OCI-LY7 (cell line): ENCODE data around the gene COX20. TPM values are rescaled to one million over a fixed set of nuclear protein-coding genes. Genes with fewer than 3 reads are reported as not detected.

Experiments
- BruUV-seq: library from RNA; stranded (reverse); fragments of 400-500 nt; replicated peaks from 2 replicates; lab custom pipeline; 2021; lab: Mats Ljungman, UMichigan
- CTCF ChIA-PET: fragments of 300-600 bp; sonication (Branson Sonifier 250); formaldehyde crosslinking; loops from one replicate; lab custom pipeline; 2022; ENCODE audit warnings: antibody characterized with exemption; ENCODE audit not compliant: unreplicated experiment; lab: Charles Lee
- POLR2A ChIA-PET: fragments of 300-600 bp; sonication (Branson Sonifier 250); formaldehyde crosslinking; loops from one replicate; lab custom pipeline; 2022; ENCODE audit warnings: antibody characterized with exemption; lab: Charles Lee
- DNase-seq: peaks from one replicate; pipeline ENCODE4 v3.0.0-alpha.2; 2015; ENCODE audit warnings: low spot score
- H2AFZ ChIP-seq: fragments of 200-600 bp; sonication (generic), shearing (Covaris generic); 2 replicates; pipeline ENCODE4 v1.6.1; 2014; ENCODE audit warnings: mild to moderate bottlenecking, antibody characterized with exemption, low read length, moderate library complexity
- H3K27ac ChIP-seq: fragments of 200-600 bp; sonication (generic); 2 replicates; pipeline ENCODE4 v1.5.1; 2014; ENCODE audit warnings: mixed run types, low read depth, mild to moderate bottlenecking, moderate library complexity, low read length, inconsistent platforms; ENCODE audit not compliant: poor library complexity, severe bottlenecking
- H3K36me3 ChIP-seq: fragments of 200-600 bp; sonication (generic); 2 replicates; pipeline ENCODE4 v1.6.1; 2014; ENCODE audit warnings: mild to moderate bottlenecking, antibody characterized with exemption, low read length, moderate library complexity, mixed read lengths; ENCODE audit not compliant: insufficient read depth
- H3K4me1 ChIP-seq: fragments of 200-600 bp; sonication (generic); 2 replicates; pipeline ENCODE4 v1.5.1; 2014; ENCODE audit warnings: mild to moderate bottlenecking, low read length; ENCODE audit not compliant: insufficient read depth, poor library complexity, severe bottlenecking
- H3K4me2 ChIP-seq: fragments of 200-600 bp; sonication (generic); 2 replicates; pipeline ENCODE4 v1.6.1; 2014; ENCODE audit warnings: mild to moderate bottlenecking, low read length
- H3K4me3 ChIP-seq: fragments of 200-600 bp; sonication (generic); 2 replicates; pipeline ENCODE4 v1.5.1; 2014; ENCODE audit warnings: mild to moderate bottlenecking, low read depth, low read length; ENCODE audit not compliant: poor library complexity, severe bottlenecking
- H3K79me2 ChIP-seq: fragments of 200-600 bp; sonication (generic); 2 replicates; pipeline ENCODE4 v1.6.1; 2016; ENCODE audit warnings: low read depth, mild to moderate bottlenecking, low read length, moderate library complexity, mixed read lengths; ENCODE audit not compliant: insufficient read depth
- H3K9me2 ChIP-seq: fragments of 200-600 bp; sonication (generic); 2 replicates; pipeline ENCODE4 v1.6.1; 2016; ENCODE audit warnings: mild to moderate bottlenecking, low read length, mixed read lengths; ENCODE audit not compliant: insufficient read depth
- H3K9me3 ChIP-seq: fragments of 200-600 bp; sonication (generic); 2 replicates; pipeline ENCODE4 v1.6.1; 2014; ENCODE audit warnings: mild to moderate bottlenecking, mixed run types, low read length, mixed read lengths
- H4K20me1 ChIP-seq: fragments of 200-600 bp; sonication (generic); 2 replicates; pipeline ENCODE4 v1.6.1; 2014; ENCODE audit warnings: mild to moderate bottlenecking, antibody characterized with exemption, low read length, moderate library complexity, mixed read lengths; ENCODE audit not compliant: insufficient read depth
- CTCF ChIP-seq: fragments of 200-600 bp; sonication (generic); conservative IDR thresholded peaks from 2 replicates; pipeline ENCODE4 v1.5.1; 2014; ENCODE audit warnings: mild to moderate bottlenecking, antibody characterized with exemption, low read length, moderate library complexity, mixed read lengths
- EZH2phosphoT487 ChIP-seq: fragments of 200-600 bp; sonication (generic); IDR thresholded peaks from 2 replicates; pipeline ENCODE4 v1.6.1; 2018; ENCODE audit warnings: low read depth, borderline replicate concordance, mild to moderate bottlenecking, mixed run types, antibody characterized with exemption, low read length, moderate library complexity, mixed read lengths
- intact Hi-C: fragments of 100-400 bp; cut with micrococcal nuclease; formaldehyde crosslinking; loops from one replicate; pipeline ENCODE4 v1.10.0; 2022; ENCODE audit not compliant: unreplicated experiment
- total RNA-seq, 2 experiments: library from RNA; depleted of rRNA in 1 of 2; stranded (reverse); fragments of >200 nt in 1 of 2; shearing (Covaris generic) in 1 of 2; gene quantifications; 2 replicates each; pipeline ENCODE4 v1.2.3, GENCODE V29; 2014 to 2022

Gene COX20
- total RNA-seq, 2 experiments from 2014 or later: 12.7 to 26.3 TPM

- Histone ChIP-seq H3K4me2 (peak overlapping the region; percentile 87), H3K27ac (peak overlapping the region; percentile 86), H2AFZ (peak overlapping the region; percentile 73; the same call in 1 of the 2 replicates), H3K9me2 (no peaks in the 10 kb centered on the region), H3K36me3 (peaks cover 31% of the 10 kb centered on the region), H4K20me1 (peaks cover 20% of the 10 kb centered on the region), H3K4me3 (peak overlapping the region; percentile 84), H3K4me1 (peaks cover 38% of the 10 kb centered on the region), H3K9me3 (no peaks in the 10 kb centered on the region), H3K79me2 (peaks cover 54% of the 10 kb centered on the region)
- ChIA-PET POLR2A (interaction anchor here (0.6 to 6.2 kb wide), 17 partner anchors 9 to 1061 kb away, joined by 3 to 83 read pairs (median 4); partner anchors contain the start of gene COX20), CTCF (no interaction called here)
- intact Hi-C loops: no loop called here
- TF ChIP-seq EZH2phosphoT487 (no peak), CTCF (no peak; the same call in 1 of the 2 replicates)
- DNase-seq: no peak
- no TSS peak for BruUV-seq
Observed at GRCh38 chr1:244865820-244866219, 30.4 kb downstream of the COX20 start.

- H2AFZ ChIP-seq: peak overlapping the region; percentile 73
- no peak for DNase-seq
Observed at GRCh38 chr1:244866355-244866754, 30.9 kb downstream of the COX20 start.

More at GRCh38 chr1:244866355-244866754, 30.9 kb downstream of the COX20 start:
- Histone ChIP-seq H3K27ac (peak overlapping the region; percentile 3), H3K4me3 (no peak overlapping the region), H3K9me3 (no peaks in the 10 kb centered on the region), H4K20me1 (peaks cover 14% of the 10 kb centered on the region), H3K79me2 (peaks cover 48% of the 10 kb centered on the region), H3K9me2 (no peaks in the 10 kb centered on the region), H3K36me3 (peaks cover 26% of the 10 kb centered on the region), H3K4me1 (peaks cover 32% of the 10 kb centered on the region), H3K4me2 (peak overlapping the region; percentile 87)
- TF ChIP-seq EZH2phosphoT487: no peak
- TF ChIP-seq CTCF: no peak
- no TSS peak for BruUV-seq
- POLR2A ChIA-PET: interaction anchor here (0.6 to 6.2 kb wide), 13 partner anchors 9 to 1061 kb away, joined by 3 to 83 read pairs (median 4); partner anchors contain the start of gene COX20
- intact Hi-C loops: no loop called here
- CTCF ChIA-PET: no interaction called here
